Ishikawa (cell line): ENCODE results near the gene LATS2.

Source experiments
- CEBPB ChIP-seq: IDR thresholded peaks from 2 replicates; pipeline ENCODE4 v1.6.1; 2012
- CREB1 ChIP-seq: IDR thresholded peaks from 2 replicates; pipeline ENCODE4 v1.6.1; 2012; ENCODE audit warnings: low read depth
- EGR1 ChIP-seq: IDR thresholded peaks from 2 replicates; pipeline ENCODE4 v1.6.1; 2012
- EP300 ChIP-seq: IDR thresholded peaks from 2 replicates; pipeline ENCODE4 v1.6.1; 2012; ENCODE audit warnings: borderline replicate concordance
- FOXM1 ChIP-seq: IDR thresholded peaks from 2 replicates; pipeline ENCODE4 v1.6.1; 2012; ENCODE audit warnings: low read depth, borderline replicate concordance
- MAX ChIP-seq: IDR thresholded peaks from 2 replicates; pipeline ENCODE4 v1.6.1; 2012
- NFIC ChIP-seq: IDR thresholded peaks from 2 replicates; pipeline ENCODE4 v1.6.1; 2012
- RAD21 ChIP-seq: IDR thresholded peaks from 2 replicates; pipeline ENCODE4 v1.6.1; 2012; ENCODE audit warnings: low read depth
- REST ChIP-seq: IDR thresholded peaks from 2 replicates; pipeline ENCODE4 v1.6.1; 2012; ENCODE audit warnings: low read depth, mild to moderate bottlenecking
- TAF1 ChIP-seq: IDR thresholded peaks from 2 replicates; pipeline ENCODE4 v1.6.1; 2012; ENCODE audit warnings: low read depth, mild to moderate bottlenecking
- TCF12 ChIP-seq: IDR thresholded peaks from 2 replicates; pipeline ENCODE4 v1.6.1; 2012; ENCODE audit warnings: low read depth
- TEAD4 ChIP-seq: IDR thresholded peaks from 2 replicates; pipeline ENCODE4 v1.6.1; 2012
- USF1 ChIP-seq: IDR thresholded peaks from 2 replicates; pipeline ENCODE4 v1.6.1; 2012
- YY1 ChIP-seq: IDR thresholded peaks from 2 replicates; pipeline ENCODE4 v1.6.1; 2012; ENCODE audit warnings: low read depth
- ZBTB7A ChIP-seq: IDR thresholded peaks from 2 replicates; pipeline ENCODE4 v1.6.1; 2012; ENCODE audit warnings: low read depth

Gene LATS2

GRCh38 chr13:21080593-21080891 lies 19.2 kb upstream of the LATS2 start:
- no peak for TF ChIP-seq CREB1
- TF ChIP-seq TAF1: no peak
- no peak for TF ChIP-seq ZBTB7A
- TF ChIP-seq YY1: no peak
- TF ChIP-seq TEAD4: no peak
- TF ChIP-seq CEBPB: no peak
- no peak for TF ChIP-seq MAX
- no peak for TF ChIP-seq NFIC
- no peak for TF ChIP-seq EP300
- TF ChIP-seq FOXM1: no peak
- no peak for TF ChIP-seq EGR1
- no peak for TF ChIP-seq RAD21
- no peak for TF ChIP-seq REST
- no peak for TF ChIP-seq USF1
- TF ChIP-seq TCF12: no peak

GRCh38 chr13:21079761-21080592 lies 18.6 kb upstream of the LATS2 start:
- TF ChIP-seq TAF1: no peak
- TF ChIP-seq REST: no peak
- no peak for TF ChIP-seq USF1
- TF ChIP-seq YY1: no peak
- TF ChIP-seq ZBTB7A: no peak
- TF ChIP-seq CREB1: peak; percentile 53; the same call in 1 of the 2 replicates
- no peak for TF ChIP-seq FOXM1
- peak; percentile 61 for TF ChIP-seq TEAD4
- TF ChIP-seq NFIC: no peak
- no peak for TF ChIP-seq TCF12
- TF ChIP-seq EGR1: no peak
- no peak for TF ChIP-seq RAD21
- TF ChIP-seq EP300: no peak
- peak; percentile 37; the same call in 1 of the 2 replicates for TF ChIP-seq MAX
- TF ChIP-seq CEBPB: peak; percentile 53; the same call in 1 of the 2 replicates

- TF ChIP-seq RAD21 (no peak), MAX (no peak), EP300 (no peak), ZBTB7A (no peak), TAF1 (no peak), TCF12 (no peak), CREB1 (no peak), CEBPB (no peak), USF1 (no peak), EGR1 (no peak), FOXM1 (no peak), NFIC (no peak), TEAD4 (no peak), YY1 (no peak), REST (no peak)
These were observed 17.8 kb upstream of the LATS2 start for GRCh38 chr13:21079221-21079620.

GRCh38 chr13:21078501-21078900 lies 17.1 kb upstream of the LATS2 start:
- TF ChIP-seq REST (no peak), CEBPB (no peak), EGR1 (no peak), USF1 (no peak), ZBTB7A (no peak), CREB1 (no peak), NFIC (no peak), FOXM1 (no peak), MAX (no peak), YY1 (no peak), TEAD4 (no peak), TCF12 (no peak), TAF1 (no peak), RAD21 (no peak), EP300 (no peak)
